ENCODE data around the gene ZNF385B.

Gene ZNF385B

GRCh38 chr2:179539124-179539511, 322.3 kb downstream of the ZNF385B start:
- no peak for DNase-seq

DNA sequence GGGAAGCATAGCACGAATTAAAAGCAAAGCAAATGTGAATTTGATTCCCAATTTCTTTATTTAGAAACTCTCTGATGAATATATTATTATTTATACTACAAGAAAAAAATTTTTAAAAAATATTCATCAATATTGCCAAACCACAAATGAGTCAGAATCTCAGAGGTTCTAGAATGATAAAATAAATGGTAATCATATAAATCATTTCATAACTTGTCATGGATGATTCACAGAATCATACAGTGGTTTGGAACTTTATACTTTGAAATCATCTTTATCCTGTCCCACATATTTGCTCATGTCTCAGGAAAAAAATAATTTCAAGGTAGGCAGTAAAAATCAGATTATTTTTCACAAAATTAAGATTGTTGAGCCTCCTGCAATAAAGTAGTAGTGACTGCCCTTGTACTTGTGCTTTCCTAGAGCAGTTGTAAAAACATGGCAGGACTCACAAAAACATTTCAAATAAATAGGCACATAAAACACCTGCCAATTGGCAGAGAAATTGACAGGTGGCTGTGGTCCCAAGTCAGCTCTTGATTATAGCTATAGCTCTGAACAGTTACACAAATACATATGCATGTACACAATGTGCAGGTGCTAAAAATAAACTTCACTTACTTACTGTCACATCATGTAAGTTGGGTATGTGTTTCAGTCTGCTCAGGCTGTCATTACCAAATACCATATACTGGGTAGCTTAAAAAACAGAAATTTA, 322.8 kb downstream of the ZNF385B start:
- no peak for DNase-seq

DNA sequence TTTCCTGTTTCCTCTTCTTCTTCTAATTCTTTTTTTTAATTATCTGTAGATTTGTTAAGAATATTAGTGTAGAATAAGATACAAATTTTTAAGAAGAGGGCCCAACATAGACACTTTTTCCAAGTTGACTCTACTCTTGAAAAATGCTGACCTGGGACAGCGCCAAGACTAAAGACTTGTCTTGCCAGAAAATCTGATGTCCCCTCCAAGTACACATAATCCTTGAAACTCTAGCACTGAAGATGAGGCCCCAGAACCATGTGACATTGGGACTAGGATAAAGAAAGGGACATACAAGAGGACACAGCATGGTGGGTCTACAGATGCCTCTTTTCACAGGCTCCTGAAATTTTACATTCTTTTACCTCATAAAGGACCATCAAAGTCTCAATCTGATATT, 325.2 kb downstream of the ZNF385B start:
- DNase-seq: no peak

DNA sequence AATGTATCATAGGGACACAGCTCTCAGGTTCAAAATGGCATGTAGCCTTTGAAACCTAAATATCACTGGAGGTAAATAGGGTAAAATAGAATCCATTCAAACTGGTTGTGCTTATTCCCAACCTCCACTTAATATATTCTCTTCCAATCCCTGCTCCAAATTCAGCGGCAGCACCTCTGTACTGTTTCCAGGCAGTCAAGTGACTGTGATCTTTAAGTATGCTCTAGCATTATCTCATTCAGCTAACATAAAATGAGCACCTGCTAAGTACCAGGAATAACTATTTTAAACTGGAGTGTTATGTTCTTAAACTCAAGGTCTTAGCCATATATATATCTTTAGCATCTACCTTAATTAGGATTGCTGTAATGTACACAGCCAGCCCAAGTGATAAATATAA, 327.5 kb downstream of the ZNF385B start:
- no peak for DNase-seq

DNA sequence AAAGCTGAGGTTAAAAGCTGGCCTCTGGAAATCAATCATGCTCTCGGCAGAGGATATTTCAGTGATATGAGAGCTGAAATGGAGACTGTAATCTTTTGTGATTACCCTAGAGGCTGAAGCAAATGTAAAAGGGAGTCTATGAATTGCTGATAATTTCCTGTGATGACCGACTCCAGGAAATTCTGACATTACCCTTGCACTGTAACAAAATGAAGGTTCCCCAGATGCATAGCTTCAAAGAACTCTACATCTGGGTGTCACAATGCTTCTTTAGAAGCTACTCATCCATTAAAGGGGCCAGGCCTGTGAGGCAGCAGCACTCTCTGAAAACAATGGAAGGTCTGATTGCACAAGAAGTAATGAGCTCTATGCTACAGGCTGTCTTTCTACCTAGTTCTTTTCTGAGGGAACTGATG, 328.5 kb downstream of the ZNF385B start:
- DNase-seq: no peak

GRCh38 chr2:179528576-179529069, 332.8 kb downstream of the ZNF385B start:
- no peak for DNase-seq

DNA sequence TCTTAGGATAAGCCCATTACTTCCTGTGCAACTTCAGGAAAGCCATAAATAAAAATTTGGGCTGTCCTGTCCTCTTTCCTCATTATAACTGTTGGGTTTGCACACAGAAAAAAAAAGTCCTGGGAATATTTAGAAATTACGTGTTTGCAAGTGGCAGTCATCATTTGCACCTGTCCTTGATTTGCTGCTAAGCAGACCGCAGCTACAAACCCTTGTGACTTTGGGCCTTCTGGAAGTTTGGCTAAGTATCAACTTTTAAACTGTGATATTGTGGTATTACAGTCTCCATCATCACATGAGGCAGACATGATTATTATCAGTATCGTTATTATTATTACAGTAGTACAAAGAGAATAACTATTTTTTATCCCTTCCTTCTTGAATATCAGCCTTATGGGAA, 336.1 kb downstream of the ZNF385B start:
- no peak for DNase-seq

DNA sequence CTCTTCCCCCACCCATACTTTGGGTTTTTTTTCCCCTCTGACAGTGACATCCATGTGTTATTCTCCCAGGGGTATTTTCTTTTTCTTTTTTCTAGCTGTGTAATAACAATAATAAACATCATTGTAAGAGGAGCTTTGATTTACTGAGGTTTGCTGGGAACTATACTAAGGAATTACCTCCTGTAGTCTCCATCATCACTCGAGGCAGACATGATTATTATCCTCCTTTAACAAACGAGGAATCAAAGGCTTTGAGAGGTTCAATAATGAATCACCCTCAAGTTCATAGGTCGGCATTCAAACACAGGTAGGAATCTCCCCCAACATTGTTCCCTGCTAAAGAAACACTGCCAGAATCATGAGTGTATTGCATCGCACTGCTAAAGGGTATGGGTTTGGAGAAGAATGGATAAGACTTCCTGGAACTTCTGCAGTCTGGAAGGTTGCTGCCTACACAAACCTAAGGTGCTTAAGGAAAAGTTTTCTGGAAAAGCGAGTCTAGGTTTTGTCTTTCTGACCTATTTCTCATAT, 336.5 kb downstream of the ZNF385B start:
- DNase-seq: no peak

DNA sequence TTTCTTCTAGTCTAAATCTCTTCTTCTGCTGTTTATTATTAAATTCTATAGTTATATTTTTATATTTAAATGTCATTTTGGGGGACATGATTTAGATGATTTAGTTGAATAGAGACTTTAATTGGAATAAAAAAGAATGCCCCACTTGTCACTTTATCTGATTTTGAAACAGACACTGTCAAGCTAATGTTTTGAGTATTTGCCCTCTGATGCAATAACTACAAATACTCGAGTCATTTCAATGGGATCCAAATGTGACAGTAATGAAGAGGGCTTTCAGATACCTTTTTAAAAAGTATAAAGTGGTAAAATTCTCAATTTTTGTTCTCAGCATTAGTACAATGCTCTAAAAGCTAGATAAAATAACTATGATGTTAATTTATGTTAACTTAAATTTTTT, 339.5 kb downstream of the ZNF385B start:
- no peak for DNase-seq

GRCh38 chr2:179518830-179519229, 342.6 kb downstream of the ZNF385B start:
- no peak for DNase-seq

DNA sequence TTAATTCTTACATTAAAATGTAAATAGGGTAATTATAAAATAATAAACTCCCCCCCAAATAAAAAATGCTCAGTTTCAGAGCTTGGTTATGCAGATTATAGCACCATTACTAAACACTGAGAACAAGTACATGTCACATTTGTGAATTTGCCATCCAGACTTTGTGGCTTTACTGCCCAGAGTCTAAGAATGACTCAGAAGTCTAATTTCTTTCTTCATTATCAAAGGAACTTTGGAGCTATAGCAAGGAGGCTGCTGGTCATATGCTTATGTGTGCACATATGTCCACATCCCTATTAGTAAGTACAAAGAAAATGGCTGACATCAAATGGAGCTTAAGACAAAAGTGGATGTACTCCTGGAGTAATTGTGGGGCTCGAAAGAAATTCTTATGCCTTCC, 348.2 kb downstream of the ZNF385B start:
- DNase-seq: no peak

GRCh38 chr2:179512281-179513035, 349.0 kb downstream of the ZNF385B start:
- DNase-seq: no peak

DNA sequence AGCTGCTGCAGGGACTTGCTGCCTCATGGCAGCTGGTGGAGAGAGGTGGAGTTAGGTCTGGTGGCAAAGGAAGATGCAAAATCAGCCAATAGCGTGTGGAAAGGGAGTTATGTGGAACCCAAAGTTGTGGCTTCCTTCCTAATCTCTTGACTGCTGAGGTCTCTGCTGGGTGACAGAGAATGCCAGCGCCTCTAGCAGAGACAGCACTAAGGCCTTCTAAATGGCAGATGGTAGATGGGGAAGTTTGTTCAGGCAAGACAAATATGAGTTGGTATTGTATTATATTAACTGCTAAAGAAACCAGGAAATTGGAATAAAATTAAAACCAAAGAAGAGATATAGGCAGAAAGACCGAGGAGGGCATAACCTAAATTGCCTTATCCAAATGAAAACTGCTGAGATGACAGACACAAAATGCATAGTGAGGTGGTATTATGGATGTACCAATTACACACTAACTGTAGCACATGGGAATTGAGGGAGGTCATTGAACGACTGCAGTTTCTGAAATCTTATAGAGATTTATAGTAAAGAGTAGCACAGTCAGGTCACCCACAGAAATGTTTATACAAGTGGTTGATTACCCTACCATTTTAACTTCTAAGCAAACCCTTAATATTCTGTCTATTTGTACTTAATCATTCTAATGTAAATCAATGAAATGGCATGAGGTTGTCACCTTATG, 350.2 kb downstream of the ZNF385B start:
- no peak for DNase-seq

DNA sequence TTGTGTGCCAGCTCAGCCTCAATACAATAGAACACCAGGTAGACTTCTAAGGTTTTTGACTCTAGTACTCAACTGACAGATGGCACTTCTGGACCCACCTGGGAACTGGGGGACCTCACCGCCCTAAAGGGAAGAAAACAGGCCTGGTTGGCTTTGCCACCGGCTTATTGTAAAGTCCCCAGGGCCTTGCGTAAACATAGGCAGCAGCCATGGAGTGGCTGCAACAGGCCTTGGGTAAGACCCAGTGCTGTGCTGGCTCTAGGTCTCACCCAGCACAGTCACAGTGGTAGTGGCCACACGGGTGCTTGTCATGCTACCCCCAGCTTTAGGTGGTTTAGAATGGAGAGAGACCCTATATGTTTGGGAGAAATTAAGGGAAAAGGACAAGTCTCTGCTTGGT, 366.1 kb downstream of the ZNF385B start:
- DNase-seq: no peak

DNA sequence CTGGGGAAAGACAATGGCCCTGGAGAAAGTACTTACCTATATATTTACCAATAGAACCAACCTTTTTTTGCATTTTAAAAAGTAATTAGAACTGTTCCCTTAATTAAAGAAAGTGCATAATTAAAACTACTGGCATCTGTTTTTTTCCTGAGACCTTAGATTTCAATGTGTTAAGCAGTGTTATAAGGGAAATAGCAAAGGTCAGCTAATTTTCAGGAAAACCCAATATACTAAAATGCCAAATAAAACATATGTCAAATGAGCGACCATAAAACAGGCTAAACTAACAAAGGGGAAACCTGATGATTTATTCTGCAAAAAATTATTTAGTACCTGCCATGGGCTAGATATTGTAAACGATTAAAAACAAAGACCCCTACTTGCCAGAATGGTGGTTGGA, 372.8 kb downstream of the ZNF385B start:
- no peak for DNase-seq

GRCh38 chr2:179487010-179487731, 374.2 kb downstream of the ZNF385B start:
- DNase-seq: no peak

DNA sequence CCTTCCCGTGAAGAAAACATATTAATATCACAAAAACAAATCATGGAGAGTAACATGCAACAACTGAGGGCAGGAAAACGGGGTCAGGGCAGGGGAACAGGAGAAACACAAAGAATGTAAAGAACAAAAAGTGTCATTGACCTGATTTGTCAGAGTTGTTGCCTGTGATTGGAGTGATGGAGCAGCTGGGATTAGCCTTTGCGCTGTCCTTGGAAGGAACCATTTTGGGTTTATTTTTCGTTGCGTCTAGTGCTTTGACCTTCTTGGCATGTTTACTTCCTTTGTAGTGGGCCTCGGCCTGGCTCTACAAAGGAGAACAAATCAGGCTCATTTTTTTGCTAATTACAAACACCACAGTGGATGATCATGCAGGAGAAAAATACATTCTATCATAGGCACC, 378.3 kb downstream of the ZNF385B start:
- DNase-seq: no peak

DNA sequence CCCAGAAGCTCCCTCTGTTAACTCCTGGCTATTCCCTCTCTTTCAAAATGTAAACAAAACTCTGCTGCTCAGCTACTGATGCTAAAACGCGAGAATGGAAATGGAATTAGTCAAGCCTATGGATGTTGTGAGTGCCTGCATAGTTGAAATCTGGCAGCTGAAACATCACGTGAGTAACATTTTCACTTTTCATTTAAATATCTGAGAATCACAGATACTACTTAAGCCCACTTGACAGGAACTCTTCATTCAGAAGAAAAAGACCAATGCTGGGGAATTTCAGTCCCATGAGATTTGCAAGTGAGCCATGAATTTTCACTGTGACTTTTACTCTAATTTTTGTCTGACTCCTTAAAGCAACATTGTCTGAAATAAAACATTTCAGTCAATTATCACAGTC, 381.5 kb downstream of the ZNF385B start:
- DNase-seq: no peak

DNA sequence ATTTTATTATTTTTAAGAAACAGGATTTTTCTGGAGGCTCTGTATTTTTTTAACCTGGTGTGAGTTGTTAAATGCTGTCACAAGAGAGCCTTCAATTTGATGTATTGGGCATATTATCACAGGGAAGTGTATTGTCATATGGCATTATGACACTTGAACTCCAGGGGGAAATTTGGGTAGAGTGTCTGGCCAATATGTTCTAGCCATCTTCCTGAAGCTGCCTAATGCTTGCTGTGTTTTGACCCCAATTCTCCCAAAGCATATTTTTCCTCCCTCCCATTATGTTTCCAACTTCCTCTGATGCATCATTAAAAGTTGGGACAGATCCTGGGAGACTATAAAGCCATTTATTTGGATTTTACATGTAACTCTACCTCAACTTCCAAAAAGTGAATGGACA, 382.6 kb downstream of the ZNF385B start:
- no peak for DNase-seq

DNA sequence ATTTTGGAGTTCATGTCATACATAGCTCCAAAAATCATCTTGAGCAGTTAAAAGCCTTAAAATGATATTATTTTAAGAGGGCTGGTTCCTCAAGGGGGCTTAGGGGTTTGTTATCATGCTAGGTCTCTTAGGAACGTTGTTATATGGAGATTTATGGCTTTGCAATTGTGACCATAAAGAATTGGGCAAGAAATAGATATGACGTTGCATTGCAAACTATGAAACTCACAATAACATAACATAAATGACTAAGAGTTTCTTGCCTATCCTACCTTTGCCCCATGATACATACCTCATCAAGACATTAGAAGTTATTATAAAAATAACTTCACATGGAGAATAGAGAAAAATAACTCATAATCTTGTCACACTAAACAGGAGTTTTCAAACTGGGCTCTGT, 390.4 kb downstream of the ZNF385B start:
- DNase-seq: no peak

DNA sequence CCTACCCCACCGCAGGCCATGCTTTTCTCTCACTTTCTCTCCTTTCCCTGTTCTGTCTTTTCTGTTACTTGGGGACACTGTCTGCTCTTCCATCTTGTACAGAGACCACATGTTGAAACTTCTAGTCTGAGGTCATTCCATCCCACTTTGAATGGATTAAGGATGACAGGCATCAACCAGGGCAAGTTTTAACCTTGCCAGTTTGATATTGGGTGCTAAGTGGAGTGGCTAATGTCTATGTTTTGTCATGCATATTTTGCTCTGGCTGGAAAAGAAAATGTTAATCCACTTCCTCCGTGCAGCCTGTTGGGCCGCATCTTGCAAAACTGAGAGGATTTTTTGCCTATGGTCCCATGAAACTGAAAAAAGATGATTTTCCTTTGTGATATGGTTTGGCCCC, 391.3 kb downstream of the ZNF385B start:
- no peak for DNase-seq

GRCh38 chr2:179467960-179468359, 393.5 kb downstream of the ZNF385B start:
- no peak for DNase-seq

GRCh38 chr2:179467111-179467510, 394.3 kb downstream of the ZNF385B start:
- no peak for DNase-seq

Data from activated CD8-positive, alpha-beta memory T cell treated with anti-CD3 and anti-CD28 coated beads, Interleukin-2, amount 50 U/mL, for 48 hours (primary cell).